GM12873 (cell line): ENCODE results near the gene LRRFIP2.

Experiments used
- CTCF ChIP-seq: IDR thresholded peaks from 2 replicates; pipeline ENCODE4 v1.5.1; 2012; ENCODE audit warnings: low read depth, mild to moderate bottlenecking, moderate library complexity, low read length, control low read depth; ENCODE audit not compliant: insufficient read depth; ENCODE audit errors: missing control alignments

The LRRFIP2 gene

GRCh38 chr3:37130984-37131859 is 43.2 kb downstream of the LRRFIP2 start:
- TF ChIP-seq CTCF: no peak

- TF ChIP-seq CTCF: no peak
Measured at GRCh38 chr3:37130448-37130847, 43.9 kb downstream of the LRRFIP2 start.

- TF ChIP-seq CTCF: no peak
Measured at GRCh38 chr3:37129871-37130270, 44.5 kb downstream of the LRRFIP2 start.

GRCh38 chr3:37127340-37127739 is 47.0 kb downstream of the LRRFIP2 start:
- TF ChIP-seq CTCF: no peak

GRCh38 chr3:37126856-37127255 is 47.5 kb downstream of the LRRFIP2 start:
- TF ChIP-seq CTCF: no peak

GRCh38 chr3:37125195-37126073 is 48.9 kb downstream of the LRRFIP2 start:
- TF ChIP-seq CTCF: no peak

- no peak for TF ChIP-seq CTCF
Measured at GRCh38 chr3:37124435-37124834, 49.9 kb downstream of the LRRFIP2 start.
